Measurements from ENCODE around the gene SHC1.
"Not testable (repeated sequence)": the region's sequence is repeated elsewhere in the genome, so short reads cannot be mapped to it uniquely, and the experiment has no call there.

The SHC1 gene

DNA sequence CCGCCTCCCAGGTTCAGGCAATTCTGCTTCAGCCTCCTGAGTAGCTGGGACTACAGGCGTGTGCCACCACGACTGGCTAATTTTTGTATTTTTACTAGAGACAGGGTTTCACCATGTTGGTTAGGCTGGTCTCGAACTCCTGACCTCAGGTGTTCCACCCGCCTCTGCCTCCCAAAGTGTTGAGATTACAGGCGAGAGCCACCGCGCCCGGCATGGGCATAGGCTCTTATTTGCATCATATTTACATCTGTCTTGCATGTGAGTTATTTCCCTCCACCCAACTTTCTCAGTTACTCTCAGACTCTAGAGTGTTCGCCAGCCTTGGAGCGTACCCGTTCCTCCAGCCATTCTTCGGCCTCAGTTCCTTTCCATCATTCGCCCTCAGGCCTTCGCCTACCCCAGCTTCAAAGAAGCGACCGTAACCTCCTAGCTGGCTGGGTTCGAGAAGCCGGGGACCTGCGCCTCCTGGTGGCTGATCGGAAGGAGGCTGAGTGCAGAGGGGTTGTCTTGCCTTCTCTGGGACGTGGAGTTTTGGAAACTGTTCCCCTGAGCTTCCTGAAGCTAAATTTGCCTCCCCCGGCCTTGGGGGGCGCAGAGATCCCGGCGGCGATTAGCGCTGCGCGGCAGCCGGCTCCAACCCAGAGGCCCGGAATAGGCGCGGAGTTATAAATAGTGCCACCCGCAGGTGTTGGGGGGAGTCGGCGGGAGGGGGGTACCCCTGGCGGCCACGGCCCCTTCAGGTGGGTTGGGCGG, 28.4 kb upstream of the SHC1 start:
- DNase-seq (ENCODE audit: low read depth): peak; percentile 93
- H3K4me3 ChIP-seq (ENCODE audit: low read depth, low read length): peak overlapping the region; percentile 84
- TF ChIP-seq, protein P1, sequence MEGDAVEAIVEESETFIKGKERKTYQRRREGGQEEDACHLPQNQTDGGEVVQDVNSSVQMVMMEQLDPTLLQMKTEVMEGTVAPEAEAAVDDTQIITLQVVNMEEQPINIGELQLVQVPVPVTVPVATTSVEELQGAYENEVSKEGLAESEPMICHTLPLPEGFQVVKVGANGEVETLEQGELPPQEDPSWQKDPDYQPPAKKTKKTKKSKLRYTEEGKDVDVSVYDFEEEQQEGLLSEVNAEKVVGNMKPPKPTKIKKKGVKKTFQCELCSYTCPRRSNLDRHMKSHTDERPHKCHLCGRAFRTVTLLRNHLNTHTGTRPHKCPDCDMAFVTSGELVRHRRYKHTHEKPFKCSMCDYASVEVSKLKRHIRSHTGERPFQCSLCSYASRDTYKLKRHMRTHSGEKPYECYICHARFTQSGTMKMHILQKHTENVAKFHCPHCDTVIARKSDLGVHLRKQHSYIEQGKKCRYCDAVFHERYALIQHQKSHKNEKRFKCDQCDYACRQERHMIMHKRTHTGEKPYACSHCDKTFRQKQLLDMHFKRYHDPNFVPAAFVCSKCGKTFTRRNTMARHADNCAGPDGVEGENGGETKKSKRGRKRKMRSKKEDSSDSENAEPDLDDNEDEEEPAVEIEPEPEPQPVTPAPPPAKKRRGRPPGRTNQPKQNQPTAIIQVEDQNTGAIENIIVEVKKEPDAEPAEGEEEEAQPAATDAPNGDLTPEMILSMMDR (IDR thresholded peaks at IDR 0.05; ENCODE audit: insufficient read depth, low read depth, low read length, missing control alignments): peak; percentile 97

DNA sequence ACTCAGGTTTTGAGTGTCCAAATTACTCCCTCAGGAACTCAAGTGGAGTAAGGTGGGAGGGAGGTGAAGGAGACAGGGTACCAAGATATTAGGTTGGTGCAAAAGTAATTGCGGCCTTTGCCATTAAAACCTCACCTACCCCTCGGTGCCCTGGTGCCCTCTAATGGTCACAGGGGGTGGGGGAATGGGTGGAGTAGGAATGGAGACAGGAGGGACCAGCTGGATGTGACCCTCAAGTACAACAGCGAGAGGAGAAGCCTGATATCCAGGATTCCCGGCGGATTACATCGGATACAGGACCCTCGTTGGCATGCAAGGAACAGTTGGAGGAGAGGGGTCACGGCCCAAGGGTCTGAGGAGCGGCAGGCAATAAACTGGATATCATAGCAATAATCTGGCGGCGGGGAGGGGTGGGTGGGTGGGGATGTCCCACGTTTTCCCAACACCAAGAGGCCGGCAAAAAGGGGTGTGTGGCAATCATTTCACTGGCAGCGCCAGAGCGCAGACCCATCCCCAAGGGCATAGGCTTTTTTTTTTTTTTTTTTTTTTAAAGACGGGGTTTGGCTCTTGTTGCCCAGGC, 27.7 kb upstream of the SHC1 start:
- peak overlapping the region; percentile 84 for H3K4me3 ChIP-seq (ENCODE audit: low read depth, low read length)
- no peak for DNase-seq (ENCODE audit: low read depth)

GRCh38 chr1:154996966-154997701, 26.6 kb upstream of the SHC1 start:
- TF ChIP-seq, protein P1 (IDR thresholded peaks at IDR 0.05; ENCODE audit: insufficient read depth, low read depth, low read length, missing control alignments): no peak
- DNase-seq (ENCODE audit: low read depth): no peak
- H3K4me3 ChIP-seq (ENCODE audit: low read depth, low read length): no peak overlapping the region

More for the DNA sequence above, 27.7 kb upstream of the SHC1 start:
- TF ChIP-seq, protein P1 (IDR thresholded peaks at IDR 0.05; ENCODE audit: insufficient read depth, low read depth, low read length, missing control alignments): peak; percentile 22

DNA sequence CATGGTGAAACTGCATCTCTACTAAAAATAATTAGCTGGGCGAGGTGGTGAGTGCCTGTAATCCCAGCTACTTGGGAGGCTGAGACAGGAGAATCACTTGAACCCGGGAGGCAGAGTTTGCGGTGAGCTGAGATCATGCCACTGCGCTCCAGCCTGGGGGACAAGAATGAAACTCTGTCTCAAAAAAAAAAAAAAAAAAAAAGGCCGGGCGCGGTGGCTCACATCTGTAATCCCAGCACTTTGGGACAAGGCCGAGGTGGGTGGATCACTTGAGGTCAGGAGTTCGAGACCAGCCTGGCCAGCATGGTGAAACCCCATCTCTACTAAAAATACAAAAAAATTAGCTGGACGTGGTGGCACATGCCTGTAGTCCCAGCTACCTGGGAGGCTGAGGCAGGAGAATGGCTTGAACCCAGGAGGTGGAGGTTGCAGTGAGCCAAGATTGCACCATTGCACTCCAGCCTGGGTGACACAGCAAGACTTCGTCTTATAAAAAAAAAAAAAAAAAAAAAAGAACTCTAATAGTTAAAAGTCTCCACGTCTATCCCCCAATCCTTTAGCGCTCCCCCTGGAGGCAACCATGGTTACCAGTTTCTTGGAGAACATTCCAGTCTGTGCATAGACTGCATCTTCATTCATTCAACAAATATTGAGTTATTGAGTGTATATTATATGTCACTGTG, 24.9 kb upstream of the SHC1 start:
- H3K4me3 ChIP-seq (ENCODE audit: low read depth, low read length); DNase-seq (ENCODE audit: low read depth): not testable (repeated sequence)
- TF ChIP-seq, protein P1 (IDR thresholded peaks at IDR 0.05; ENCODE audit: insufficient read depth, low read depth, low read length, missing control alignments): peak; percentile 10

- TF ChIP-seq, protein P1 (IDR thresholded peaks at IDR 0.05; ENCODE audit: insufficient read depth, low read depth, low read length, missing control alignments): no peak
- no peak for DNase-seq (ENCODE audit: low read depth)
Observed at GRCh38 chr1:154994591-154994990, 24.0 kb upstream of the SHC1 start.

DNA sequence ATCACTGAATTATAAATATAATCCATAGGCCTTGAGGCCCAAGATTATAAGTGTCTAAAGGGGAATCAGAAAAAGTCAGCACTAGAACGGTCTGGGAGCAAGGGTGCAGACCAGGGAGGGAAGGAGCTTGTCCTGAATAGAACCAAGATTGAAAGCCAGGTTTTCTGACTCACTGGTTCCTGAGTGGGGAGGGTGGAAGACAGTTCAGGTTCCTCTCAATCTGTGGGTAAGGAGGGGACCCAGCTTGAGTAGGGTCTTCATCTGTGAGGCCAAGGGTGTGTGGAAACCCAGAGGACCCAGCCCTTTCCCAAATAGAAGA, 23.7 kb upstream of the SHC1 start:
- H3K4me3 ChIP-seq (ENCODE audit: low read depth, low read length): no peak overlapping the region
- TF ChIP-seq, protein P1 (IDR thresholded peaks at IDR 0.05; ENCODE audit: insufficient read depth, low read depth, low read length, missing control alignments): no peak
- DNase-seq (ENCODE audit: low read depth): no peak

More at GRCh38 chr1:154994591-154994990, 24.0 kb upstream of the SHC1 start:
- H3K4me3 ChIP-seq (ENCODE audit: low read depth, low read length): no peak overlapping the region

All from GM12865 (cell line).